HG02970 (cell line): ENCODE results near the gene DNAJC21.
"Not testable (repeated sequence)": the region's sequence is repeated elsewhere in the genome, so short reads cannot be mapped to it uniquely, and the experiment has no call there.

ENCODE experiments used
- ATAC-seq: cut with Tn5 transposase; IDR thresholded peaks from one replicate; pipeline ENCODE4 v1.9.1; 2021; ENCODE audit warnings: mild to moderate bottlenecking, moderate library complexity, moderate number of reproducible peaks; ENCODE audit not compliant: unreplicated experiment, low FRiP score

DNAJC21 gene

DNA sequence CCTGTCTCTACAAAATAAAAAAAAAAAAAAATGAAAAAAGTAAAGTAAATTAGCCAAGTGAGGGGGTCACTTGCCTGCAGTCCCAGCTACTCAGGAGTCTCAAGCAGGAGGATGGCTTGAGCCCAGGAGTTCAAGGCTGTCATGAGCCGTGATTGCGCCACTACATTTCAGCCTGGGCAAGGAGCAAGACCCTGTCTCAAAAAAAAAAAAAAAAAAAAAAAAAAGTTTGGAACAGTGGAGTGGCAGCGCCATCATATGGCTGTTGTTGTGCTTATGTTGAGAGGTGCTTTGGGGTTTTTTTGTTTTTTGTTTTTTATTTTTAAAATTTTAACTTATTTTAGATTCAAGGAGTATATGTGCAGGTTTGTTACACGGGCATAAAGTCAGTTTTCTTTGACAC lies 10.3 kb upstream of the DNAJC21 start:
- no peak for ATAC-seq

DNA sequence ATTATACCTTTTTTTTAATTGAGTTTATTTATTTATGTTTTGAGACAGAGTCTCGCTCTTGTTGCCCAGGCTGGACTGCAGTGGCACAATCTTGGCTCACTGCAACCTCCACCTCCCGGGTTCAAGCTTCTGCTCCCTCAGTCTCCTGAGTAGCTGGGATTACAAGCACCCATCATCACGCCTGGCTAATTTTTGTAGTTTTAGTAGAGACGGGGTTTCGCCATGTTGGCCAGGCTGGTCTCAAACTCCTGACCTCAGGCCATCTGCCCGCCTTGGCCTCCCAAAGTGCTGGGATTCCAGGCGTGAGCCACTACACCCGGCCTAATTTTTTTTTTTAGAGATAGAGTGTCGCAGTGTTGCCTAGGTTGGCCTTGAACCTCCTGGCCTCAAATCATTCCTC lies 6.1 kb upstream of the DNAJC21 start:
- ATAC-seq, result not testable (repeated sequence)

- no peak for ATAC-seq
These were observed 5.5 kb upstream of the DNAJC21 start for GRCh38 chr5:34923694-34924461.

DNA sequence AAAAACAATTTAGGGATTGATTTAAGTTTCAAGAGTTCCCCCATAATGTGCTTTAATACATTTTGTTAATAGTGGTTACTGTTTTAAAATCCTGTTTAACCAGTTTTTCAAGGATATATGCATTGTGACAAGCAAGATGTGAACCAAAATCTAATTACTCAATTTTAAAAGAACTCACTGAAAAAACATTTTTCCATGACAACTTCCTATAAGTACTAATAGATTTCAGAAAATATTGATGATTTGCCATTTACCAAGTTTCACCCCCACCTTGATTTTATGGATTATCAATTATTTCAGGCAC lies 4.9 kb upstream of the DNAJC21 start:
- ATAC-seq, result no peak

DNA sequence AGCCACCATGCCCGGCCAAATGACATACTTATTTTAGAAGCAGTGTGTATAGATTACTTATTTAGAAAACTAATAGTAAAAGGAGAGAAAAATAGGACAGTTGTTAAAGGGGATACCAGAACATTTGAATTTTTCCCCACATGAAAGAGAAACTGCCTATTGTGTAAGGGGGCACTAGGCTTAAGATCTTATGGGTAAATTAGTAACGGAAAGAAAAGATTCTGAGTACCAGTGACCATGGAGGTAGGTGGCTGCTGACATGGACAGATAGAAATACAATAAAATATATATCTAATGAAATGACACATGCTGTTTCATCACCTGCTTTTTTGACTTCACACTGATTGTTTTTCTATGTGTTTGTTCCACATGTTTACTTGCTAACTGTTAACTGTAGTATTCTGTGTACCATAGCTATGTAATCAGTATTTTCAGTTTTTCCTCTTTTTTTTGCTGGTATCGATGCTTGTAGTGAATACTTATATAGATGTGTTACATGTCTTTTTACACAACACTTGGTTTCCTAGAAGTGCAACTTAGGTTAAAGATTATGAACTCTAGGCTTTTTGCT lies 3.0 kb upstream of the DNAJC21 start:
- ATAC-seq, result no peak

- no peak for ATAC-seq
These were observed 1.6 kb upstream of the DNAJC21 start for GRCh38 chr5:34927785-34928184.

DNA sequence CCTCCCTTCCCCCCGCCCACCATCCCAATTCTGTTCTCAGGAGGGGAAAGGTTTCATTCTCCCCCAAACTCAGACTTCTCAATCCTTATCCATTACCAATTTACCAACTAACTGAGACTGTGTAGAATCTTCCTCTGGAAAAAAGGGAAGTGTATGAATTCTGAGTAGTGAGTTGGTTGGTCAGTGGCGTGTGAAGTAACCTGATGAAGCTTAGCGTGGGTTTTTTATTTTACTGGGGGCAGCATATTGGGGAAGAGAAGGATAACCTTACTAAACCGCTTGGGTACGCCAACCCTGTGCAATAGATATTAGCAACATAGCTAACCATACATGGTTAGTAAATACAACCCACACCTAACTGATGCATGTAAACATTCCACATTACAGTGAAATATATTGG lies 1.1 kb upstream of the DNAJC21 start:
- no peak for ATAC-seq

GRCh38 chr5:34929720-34930461 lies 532 bp downstream of the DNAJC21 start:
- ATAC-seq, result peak; percentile 73

GRCh38 chr5:34930462-34930844 lies 1.1 kb downstream of the DNAJC21 start:
- ATAC-seq, result no peak

GRCh38 chr5:34930870-34931269 lies 1.5 kb downstream of the DNAJC21 start:
- no peak for ATAC-seq

DNA sequence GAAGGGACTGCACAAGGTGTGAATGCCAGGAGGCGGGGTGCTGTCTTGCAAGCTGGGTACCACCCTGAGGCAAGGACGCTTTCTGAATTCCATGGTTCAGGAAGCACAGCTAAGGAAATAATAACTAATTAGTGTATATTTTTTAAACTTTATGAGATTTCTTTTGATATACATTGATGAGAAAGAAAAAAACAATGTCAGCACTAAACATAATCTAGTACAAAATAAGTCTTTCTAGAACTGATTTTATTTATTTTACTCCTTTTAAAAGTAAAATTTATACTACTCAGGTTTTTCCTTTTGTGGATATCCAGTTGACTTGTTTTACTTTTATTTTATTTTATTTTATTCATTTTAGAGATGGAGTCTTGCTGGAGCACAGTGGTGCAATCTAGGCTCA lies 3.6 kb downstream of the DNAJC21 start:
- ATAC-seq, result no peak

DNA sequence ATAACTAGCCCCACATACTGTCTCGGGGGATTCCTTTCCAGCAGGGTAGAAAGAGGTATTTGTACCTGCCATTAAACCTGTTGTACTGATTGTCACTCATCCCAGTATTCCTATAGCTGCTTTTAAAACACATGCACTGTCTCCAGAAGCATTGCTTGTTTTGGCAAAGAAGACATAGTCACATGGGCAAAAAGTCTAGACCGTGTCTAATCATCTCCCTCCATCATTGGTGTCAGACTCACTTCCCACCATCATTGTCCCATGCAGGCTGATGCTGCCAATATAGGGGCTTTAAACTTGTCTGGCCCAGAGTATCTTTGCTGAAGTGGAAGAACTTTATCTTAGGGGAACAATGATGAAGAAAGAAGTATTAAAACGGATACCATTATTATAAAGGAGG lies 12.6 kb downstream of the DNAJC21 start:
- ATAC-seq, result no peak

- ATAC-seq, result no peak
These were observed 14.7 kb downstream of the DNAJC21 start for GRCh38 chr5:34944044-34944443.

DNA sequence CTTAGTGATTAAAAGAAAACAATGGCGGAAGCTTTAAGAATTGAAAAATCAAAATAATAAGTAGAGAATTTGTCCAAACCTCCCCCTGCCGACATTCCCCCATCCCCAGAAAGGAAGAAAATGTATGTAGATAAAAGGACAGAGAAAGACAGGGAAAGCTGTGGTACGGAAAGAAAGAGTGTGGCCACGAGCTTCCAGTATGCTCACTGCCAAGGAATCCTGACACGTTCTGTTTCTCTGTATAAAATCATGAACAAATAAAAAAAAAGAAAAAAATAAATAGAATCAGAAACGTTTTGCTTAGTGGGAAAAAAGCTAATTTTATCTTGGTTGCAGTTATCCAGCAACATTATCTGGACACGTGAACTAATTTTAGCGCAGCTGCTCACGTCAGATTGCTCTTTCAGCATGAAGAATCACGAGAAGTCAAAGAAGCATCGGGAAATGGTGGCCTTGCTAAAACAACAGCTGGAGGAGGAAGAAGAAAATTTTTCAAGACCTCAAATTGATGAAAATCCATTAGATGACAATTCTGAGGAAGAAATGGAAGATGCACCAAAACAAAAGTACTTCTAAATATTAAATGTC lies 15.2 kb downstream of the DNAJC21 start:
- ATAC-seq, result no peak

GRCh38 chr5:34957321-34957720 lies 28.0 kb downstream of the DNAJC21 start:
- no peak for ATAC-seq

DNA sequence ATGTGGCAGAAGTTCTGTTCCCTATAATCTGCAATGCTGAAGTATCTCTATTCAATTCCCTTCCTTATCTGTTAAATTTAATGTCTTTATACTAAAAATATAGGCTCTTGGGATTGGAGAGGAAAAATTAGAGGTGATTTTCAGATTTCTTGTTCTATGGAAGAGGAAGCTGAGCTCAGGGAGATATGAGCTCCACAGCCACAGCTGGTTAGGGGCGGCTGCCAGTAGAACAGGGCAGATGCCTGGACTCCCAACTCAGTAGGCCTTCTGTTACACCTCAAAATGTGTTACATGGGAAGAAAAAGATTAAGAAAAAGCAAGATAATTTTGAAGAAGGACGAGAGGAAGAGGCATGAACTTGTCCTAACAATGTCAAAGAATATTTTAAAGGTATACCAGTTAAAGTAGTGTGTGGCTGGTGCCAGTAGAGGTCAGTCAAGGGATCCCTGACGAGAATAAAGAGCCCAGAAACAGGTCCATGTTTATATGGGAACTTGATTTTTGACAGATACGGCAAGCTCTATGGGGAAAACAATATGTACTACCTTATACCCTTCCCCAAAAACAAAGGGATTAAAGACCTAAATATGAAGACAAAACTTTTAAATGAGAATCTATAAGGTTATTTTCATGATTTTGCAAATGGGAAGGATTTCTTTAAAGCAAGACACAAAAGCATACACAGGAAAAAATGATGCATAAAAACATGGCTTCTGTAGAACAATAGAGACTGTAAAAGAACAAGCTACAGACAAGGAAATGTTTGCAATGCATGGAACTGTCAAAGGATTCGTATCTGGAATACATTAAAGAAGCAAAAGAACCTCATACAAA lies 28.7 kb downstream of the DNAJC21 start:
- no peak for ATAC-seq

DNA sequence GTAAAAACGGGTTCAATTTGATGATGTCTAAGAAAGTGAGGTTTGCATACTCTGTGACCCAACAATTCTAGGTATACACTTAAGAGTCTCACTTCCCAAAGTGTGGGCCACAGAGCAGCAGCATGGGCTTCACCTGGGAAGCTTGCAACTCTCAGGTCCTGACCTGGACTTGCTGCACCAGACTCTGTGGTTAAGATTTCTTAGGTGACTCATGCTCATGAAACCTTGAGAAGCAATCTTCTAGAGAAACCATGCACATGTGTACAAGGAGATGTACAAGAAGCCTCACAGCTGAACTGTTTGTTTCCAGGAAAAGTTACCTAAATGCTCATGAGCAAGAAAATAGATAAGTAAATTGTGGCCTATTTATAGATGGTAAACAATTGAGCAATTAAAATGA lies 30.0 kb downstream of the DNAJC21 start:
- peak; percentile 88 for ATAC-seq

- no peak for ATAC-seq
These were observed 38.2 kb downstream of the DNAJC21 start for GRCh38 chr5:34967540-34967939.

DNA sequence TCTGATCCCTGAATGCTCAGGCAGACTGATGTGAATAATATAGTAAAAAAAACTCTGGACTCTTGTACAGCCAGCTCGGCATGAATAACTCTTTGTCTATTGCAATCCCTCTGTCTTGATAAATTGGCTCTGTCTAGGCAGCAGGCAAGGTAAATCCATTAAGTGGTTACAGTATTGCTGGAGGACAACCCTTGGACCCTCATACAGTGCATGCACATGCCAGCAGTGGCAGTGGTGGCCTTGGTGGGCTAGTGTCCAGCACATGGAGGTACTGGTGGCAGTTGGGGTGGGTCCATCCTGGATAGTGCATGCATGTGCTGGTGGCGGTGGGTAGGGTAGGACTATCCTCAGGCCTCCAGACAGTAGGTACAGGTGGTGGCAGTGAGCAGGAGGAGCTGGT lies 38.9 kb downstream of the DNAJC21 start:
- ATAC-seq, result no peak

- ATAC-seq, result no peak
These were observed 41.2 kb downstream of the DNAJC21 start for GRCh38 chr5:34970552-34970951.

DNA sequence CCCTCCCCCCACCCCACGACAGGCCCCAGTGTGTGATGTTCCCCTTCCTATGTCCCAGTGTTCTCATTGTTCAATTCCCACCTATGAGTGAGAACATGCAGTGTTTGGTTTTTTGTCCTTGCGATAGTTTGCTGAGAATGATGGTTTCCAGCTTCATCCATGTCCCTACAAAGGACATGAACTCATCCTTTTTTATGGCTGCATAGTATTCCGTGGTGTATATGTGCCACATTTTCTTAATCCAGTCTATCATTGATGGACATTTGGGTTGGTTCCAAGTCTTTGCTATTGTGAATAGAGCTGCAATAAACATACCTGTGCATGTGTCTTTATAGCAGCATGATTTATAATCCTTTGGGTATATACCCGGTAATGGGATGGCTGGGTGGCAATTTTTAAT lies 42.3 kb downstream of the DNAJC21 start:
- not testable (repeated sequence) for ATAC-seq
